PC-9 (cell line): ENCODE data around the gene ARMH4. TPM values are rescaled to one million over a fixed set of nuclear protein-coding genes. Genes with fewer than 3 reads are reported as not detected.

Source experiments
- BruUV-seq: library from RNA; stranded (reverse); fragments of 400-500 nt; replicated peaks from 2 replicates; lab custom pipeline; 2021; lab: Mats Ljungman, UMichigan
- CTCF ChIA-PET: fragments of 300-600 bp; sonication (Branson Sonifier 250); formaldehyde crosslinking; loops from one replicate; lab custom pipeline; 2022; ENCODE audit warnings: antibody characterized with exemption; lab: Charles Lee
- POLR2A ChIA-PET: fragments of 300-600 bp; sonication (Branson Sonifier 250); formaldehyde crosslinking; loops from one replicate; lab custom pipeline; 2022; ENCODE audit warnings: antibody characterized with exemption; ENCODE audit not compliant: unreplicated experiment; lab: Charles Lee
- DNase-seq, 2 experiments: peaks; one replicate each; pipeline versions ENCODE4 v3.0.0 to v3.0.0-alpha.2; 2015 to 2022; ENCODE audit warnings: mixed read lengths in 1 of 2
- H2AFZ ChIP-seq: fragments of 200-600 bp; sonication (generic); 2 replicates; pipeline ENCODE4 v1.8.1; 2017; ENCODE audit warnings: antibody characterized with exemption
- H3F3A ChIP-seq: fragments of 200-600 bp; sonication (generic); 2 replicates; pipeline ENCODE4 v1.8.1; 2017; ENCODE audit warnings: antibody characterized with exemption, mild to moderate bottlenecking, low read depth; ENCODE audit not compliant: insufficient read depth
- H3K27ac ChIP-seq: fragments of 200-600 bp; sonication (generic); 2 replicates; pipeline ENCODE4 v1.6.1; 2016; ENCODE audit warnings: mixed run types
- H3K27me3 ChIP-seq: fragments of 200-600 bp; sonication (generic); 2 replicates; pipeline ENCODE4 v1.6.1; 2016; ENCODE audit warnings: low read depth, mixed run types; ENCODE audit not compliant: insufficient read depth
- H3K36me3 ChIP-seq: fragments of 200-600 bp; sonication (generic); 2 replicates; pipeline ENCODE4 v1.6.1; 2016; ENCODE audit warnings: low read depth, mixed run types
- H3K4me1 ChIP-seq: fragments of 200-600 bp; sonication (generic); replicated peaks from 2 replicates; pipeline ENCODE4 v1.6.1; 2016; ENCODE audit warnings: mixed run types; ENCODE audit not compliant: insufficient read depth
- H3K4me2 ChIP-seq: fragments of 200-600 bp; sonication (generic); 2 replicates; pipeline ENCODE4 v1.6.1; 2017; ENCODE audit warnings: mixed run types
- H3K4me3 ChIP-seq: fragments of 200-600 bp; sonication (generic); 2 replicates; pipeline ENCODE4 v1.6.1; 2016; ENCODE audit warnings: mixed run types
- H3K79me2 ChIP-seq: fragments of 200-600 bp; sonication (generic); 2 replicates; pipeline ENCODE4 v1.6.1; 2017; ENCODE audit warnings: low read depth, mixed run types
- H3K9me2 ChIP-seq: fragments of 200-600 bp; sonication (generic); 2 replicates; pipeline ENCODE4 v1.8.1; 2017; ENCODE audit warnings: mild to moderate bottlenecking; ENCODE audit not compliant: insufficient read depth
- H3K9me3 ChIP-seq: fragments of 200-600 bp; sonication (generic); 2 replicates; pipeline ENCODE4 v1.8.1; 2016; ENCODE audit warnings: low read depth; ENCODE audit not compliant: insufficient read depth
- H4K20me1 ChIP-seq: fragments of 200-600 bp; sonication (generic); 2 replicates; pipeline ENCODE4 v1.8.1; 2017; ENCODE audit not compliant: insufficient read depth
- EZH2 ChIP-seq: fragments of 200-600 bp; sonication (generic); IDR thresholded peaks from 2 replicates; pipeline ENCODE4 v1.8.0; 2017; ENCODE audit warnings: antibody characterized with exemption, low read depth
- intact Hi-C: fragments of 100-400 bp; cut with micrococcal nuclease; formaldehyde crosslinking; loops from one replicate; pipeline ENCODE4 v1.10.0; 2022; ENCODE audit not compliant: unreplicated experiment
- total RNA-seq: library from RNA; stranded (reverse); gene quantifications from 2 replicates; pipeline ENCODE4 v1.2.3, GENCODE V29; 2021

The ARMH4 gene
- total RNA-seq, 1 experiment from 2014 or later: not detected

DNA sequence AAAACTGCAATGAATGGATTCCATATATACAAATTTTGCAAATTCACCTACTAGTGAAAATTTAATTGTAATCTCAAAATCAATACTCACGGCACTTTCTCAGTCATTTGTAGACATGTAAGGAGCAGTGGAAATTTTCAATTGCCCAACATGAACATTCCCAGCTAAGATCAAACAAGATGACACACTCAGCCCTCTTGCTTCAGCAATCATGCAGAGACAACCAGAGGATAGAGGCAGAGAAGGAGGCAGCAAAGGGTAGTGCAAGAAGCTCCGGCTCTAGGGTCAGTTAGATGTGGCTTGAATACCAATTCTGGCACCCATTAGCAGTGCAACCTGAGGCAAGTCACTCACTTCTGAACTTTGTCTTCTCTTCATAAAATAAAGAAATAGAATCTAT is 194.6 kb downstream of the ARMH4 start:
- no peak for DNase-seq

More for the DNA sequence above, 194.6 kb downstream of the ARMH4 start:
- Histone ChIP-seq H3K9me3 (no peaks in the 10 kb centered on the region), H3K36me3 (no peaks in the 10 kb centered on the region), H3K4me1 (no peaks in the 10 kb centered on the region), H3F3A (no peaks in the 10 kb centered on the region), H3K79me2 (no peaks in the 10 kb centered on the region), H2AFZ (no peak overlapping the region), H3K4me2 (no peak overlapping the region), H3K9me2 (no peaks in the 10 kb centered on the region), H4K20me1 (no peaks in the 10 kb centered on the region), H3K4me3 (no peak overlapping the region), H3K27ac (no peak overlapping the region), H3K27me3 (peaks cover 40% of the 10 kb centered on the region)
- intact Hi-C loops: no loop called here
- POLR2A ChIA-PET: no interaction called here
- CTCF ChIA-PET: no interaction called here
- BruUV-seq: no TSS peak
- TF ChIP-seq EZH2: no peak

Other genes with a start within 250 kb of the ARMH4 start
- 30.4 and 36.3 TPM in 2 replicates for gene ACTR10, start 47.9 kb upstream of the ARMH4 start, total RNA-seq
- 202 and 277 TPM in 2 replicates for gene PSMA3, start 92.6 kb upstream of the ARMH4 start, total RNA-seq
- gene ARID4A, start 146.3 kb upstream of the ARMH4 start, total RNA-seq: 17.0 and 22.2 TPM in 2 replicates
- not detected in 2 replicates for gene TOMM20L, start 243.7 kb upstream of the ARMH4 start, total RNA-seq